GM11168 (cell line): ENCODE data around the gene PLA2G3.
"Not testable (repeated sequence)": the region's sequence is repeated elsewhere in the genome, so short reads cannot be mapped to it uniquely, and the experiment has no call there.

Experiments used
- in situ Hi-C: fragments of 300-500 bp; cut with MboI; formaldehyde crosslinking; loops from one replicate; pipeline ENCODE4 v1.12.0; 2022; ENCODE audit warnings: low sequenced_read_pairs; ENCODE audit not compliant: unreplicated experiment

The PLA2G3 gene

DNA sequence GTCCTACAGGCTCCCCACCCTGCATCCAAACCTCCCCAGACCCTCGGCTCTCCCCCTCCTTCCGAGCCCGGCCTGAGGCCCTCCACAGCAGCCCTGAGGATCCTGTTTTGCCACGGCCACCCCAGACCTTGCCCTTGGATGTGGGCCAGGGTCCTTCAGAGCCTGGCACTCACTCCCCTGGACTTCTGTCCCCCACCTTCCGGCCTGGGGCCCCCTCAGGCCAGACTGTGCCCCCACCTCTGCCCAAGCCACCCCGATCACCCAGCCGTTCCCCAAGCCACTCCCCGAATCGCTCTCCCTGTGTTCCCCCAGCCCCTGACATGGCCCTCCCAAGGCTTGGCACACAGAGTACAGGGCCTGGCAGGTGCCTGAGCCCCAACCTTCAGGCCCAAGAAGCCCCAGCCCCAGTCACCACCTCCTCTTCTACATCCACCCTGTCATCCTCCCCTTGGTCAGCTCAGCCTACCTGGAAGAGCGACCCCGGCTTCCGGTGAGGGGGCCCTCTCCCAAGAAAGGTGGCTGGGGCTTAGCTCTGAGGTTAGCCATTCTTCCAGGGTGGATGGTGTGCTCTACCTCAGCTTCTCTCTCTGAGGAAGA, 14.7 kb downstream of the PLA2G3 start:
- in situ Hi-C loops = no loop called here

DNA sequence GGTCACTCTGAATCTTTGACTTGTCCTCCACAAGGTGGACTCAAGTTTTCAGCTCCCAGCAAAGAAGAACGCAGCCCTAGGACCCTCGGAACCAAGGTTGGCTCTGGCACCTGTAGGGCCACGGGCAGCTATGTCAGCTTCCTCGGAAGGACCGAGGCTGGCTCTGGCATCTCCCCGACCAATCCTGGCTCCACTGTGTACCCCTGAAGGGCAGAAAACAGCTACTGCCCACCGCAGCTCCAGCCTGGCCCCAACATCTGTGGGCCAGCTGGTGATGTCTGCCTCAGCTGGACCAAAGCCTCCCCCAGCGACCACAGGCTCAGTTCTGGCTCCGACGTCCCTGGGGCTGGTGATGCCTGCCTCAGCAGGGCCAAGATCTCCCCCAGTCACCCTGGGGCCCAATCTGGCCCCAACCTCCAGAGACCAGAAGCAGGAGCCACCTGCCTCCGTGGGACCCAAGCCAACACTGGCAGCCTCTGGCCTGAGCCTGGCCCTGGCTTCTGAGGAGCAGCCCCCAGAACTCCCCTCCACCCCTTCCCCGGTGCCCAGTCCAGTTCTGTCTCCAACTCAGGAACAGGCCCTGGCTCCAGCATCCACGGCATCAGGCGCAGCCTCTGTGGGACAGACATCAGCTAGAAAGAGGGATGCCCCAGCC, 15.4 kb downstream of the PLA2G3 start:
- in situ Hi-C loops = no loop called here

DNA sequence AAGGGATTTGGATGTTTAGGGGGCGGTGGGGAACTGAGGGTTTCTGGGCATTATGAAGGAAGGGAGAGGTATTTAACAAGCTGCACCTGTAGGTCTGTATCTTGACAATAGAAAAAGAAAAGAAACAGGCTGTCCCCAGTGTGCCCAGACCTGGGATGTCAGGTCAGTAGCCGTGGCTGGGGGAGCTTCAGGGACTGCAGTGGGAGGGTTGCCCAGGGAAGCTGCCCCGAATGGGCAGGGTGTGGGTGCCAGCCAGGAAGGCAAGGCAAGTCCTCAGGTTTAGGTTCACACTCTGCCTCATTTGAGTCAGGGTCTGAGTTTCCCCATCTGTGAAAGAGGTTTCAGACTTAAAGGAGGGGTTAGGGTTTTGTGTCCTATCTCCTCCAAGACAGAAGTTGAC, 16.0 kb downstream of the PLA2G3 start:
- in situ Hi-C loops = no loop called here

DNA sequence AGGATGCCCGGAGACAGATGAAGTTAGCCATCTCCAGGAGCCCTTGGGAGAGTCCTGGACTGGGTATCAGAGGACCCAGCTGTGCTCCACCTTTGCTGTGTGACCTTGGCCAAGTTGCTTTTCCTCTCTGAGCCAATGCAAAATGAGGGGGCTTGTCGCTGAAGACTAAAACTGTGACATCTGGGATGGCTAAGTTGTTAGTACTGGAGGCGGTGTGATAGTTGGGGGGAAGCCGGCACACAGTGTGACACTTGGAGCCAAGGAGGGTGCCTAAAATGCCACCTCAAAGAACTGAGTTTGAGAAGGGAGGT, 17.1 kb downstream of the PLA2G3 start:
- in situ Hi-C loops = no loop called here

DNA sequence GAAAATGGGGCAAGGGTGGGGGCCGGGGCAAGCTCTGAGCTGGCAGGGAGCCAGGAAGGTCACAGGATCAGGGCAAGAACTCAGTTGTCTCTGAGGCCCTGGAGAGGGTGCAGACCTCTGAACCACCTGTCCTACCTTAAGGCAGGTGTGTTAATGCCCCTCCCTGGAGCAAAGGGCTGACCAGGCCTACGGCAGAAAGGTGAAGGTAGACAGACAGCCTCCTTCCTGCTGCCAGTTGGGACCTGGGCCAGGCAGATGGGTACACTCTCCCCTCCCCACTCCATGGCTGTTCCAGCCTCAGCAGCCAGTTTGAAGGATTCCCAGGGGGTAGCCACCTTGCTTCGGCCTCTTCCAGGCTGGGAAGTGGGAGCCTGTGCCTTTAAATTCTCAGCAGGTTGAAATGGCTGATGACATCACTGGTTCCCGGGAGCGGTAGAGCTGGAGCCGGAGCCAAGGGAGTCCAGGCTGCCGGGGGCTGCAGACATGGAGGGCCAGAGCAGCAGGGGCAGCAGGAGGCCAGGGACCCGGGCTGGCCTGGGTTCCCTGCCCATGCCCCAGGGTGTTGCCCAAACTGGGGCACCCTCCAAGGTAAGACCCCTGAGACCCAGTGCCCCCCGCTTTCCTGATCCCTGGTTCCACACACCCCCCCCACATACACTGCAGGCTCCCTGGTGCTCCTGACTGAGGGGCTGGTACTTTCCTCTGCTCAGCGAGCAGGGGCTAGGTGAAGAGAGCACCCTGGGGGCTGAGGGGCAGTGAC, 17.6 kb downstream of the PLA2G3 start, which contains the start of gene INPP5J:
Gene INPP5J, plus strand, starts transcription at position 435 of the 760 bp plus-strand sequence. Its CDS starts 49 bp downstream, at position 484.
- in situ Hi-C loops = no loop called here

DNA sequence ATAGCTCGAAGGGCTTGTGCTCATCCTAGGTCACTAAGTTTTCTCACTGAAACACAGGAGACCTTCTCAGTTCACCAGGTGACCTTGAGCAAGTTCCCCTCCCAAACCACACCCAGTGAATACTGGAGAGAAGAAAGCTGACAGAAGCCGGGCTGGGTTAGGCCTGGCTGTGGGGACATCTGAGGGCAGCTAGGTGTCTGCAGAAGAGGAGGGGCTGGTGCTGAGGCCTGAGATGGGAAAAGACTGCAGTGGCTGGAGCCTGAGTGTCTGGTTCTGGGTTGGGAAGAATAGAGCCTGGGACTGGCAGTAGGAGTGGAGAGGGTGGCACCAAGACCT, 18.1 kb downstream of the PLA2G3 start:
- in situ Hi-C loops = no loop called here

DNA sequence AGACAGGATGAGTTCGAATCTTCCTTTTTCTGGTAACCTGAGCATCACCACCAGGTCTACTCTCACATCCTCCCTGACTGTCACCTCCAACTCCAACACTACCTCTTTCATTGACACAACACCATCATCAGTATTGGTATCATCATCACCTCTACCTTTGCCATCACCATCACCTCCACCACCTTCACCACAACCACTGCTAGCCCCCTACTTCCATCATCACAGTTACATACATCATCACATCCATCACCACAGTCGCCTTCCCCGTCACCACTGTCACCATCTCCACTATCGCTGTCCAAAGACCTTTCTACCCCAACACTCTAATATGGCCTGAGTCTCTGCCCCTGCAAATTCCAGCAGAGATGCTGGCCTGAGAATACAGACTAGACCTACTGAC, 18.9 kb downstream of the PLA2G3 start:
- in situ Hi-C loops = no loop called here

DNA sequence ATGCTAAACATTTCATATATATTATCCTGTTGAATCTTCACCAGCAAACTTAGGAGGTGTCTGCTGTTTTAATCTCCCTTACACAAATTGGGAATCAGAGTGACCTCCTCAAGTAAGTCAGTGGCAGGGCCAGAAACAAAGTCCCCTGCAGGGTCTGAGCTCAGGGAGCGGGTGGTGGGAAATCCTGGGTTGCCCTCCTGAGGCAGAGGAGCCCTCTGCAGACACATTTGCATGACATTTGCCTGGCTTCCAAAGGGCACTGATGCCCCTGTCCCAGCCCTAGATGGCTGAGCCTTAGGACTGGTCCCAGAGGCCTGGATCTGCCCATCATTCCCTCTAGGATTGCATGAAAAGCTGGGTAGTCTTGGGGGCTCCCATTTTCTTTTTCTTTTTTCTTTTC, 19.7 kb downstream of the PLA2G3 start:
- in situ Hi-C loops = no loop called here

DNA sequence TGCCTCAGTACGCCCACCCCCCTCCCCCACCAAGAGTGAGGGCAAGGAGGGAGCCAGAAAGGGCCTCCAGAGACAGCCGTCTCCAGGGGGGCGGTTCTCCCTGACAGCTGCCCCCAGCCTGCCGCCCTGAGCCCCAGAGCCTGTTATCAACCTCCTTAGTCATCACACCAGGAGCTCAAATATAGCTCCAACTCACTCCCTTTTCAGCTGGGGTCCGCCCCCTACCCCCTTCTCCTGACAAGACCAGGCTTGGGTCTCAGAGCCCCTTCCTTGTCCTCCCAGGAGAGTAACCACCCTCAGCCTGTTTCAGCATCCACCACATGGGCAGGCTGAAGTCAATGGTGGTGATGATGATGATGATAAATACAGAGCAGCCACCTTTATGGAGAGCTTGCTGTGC, 20.1 kb downstream of the PLA2G3 start:
- in situ Hi-C loops = no loop called here

DNA sequence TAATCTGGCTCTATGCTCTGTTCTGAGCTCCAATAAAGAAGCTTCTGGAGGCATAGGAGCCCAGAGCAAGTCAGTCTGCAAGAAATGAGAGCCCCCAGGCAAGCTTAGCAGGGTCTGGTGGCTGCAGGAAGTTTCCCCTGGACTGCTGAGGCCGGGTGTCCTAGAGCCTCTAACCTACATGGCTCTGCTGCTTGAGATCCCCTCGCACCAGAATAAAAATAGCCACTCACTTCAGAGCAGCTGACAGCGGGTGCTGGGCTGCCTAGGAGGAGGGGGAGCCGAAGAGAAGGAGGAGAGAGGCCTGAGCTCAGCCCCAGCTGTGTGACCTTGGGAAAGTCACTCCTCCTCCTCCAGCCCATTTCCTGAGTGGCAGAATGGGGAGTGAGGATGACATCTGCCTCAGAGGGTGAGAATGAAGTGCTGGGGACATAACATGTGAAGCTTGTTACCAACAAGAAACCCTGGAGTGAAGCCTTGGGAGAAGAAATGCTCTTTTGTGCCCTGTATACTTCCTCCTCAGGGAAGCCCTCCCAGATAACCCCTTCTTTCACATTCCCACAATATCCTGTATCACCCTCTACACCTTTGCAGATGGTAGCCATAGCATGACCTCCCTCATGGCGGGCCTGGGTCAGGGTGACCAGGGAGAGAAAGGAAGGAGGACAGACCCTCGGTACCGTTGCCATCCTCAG, 21.1 kb downstream of the PLA2G3 start:
- in situ Hi-C loops = no loop called here

DNA sequence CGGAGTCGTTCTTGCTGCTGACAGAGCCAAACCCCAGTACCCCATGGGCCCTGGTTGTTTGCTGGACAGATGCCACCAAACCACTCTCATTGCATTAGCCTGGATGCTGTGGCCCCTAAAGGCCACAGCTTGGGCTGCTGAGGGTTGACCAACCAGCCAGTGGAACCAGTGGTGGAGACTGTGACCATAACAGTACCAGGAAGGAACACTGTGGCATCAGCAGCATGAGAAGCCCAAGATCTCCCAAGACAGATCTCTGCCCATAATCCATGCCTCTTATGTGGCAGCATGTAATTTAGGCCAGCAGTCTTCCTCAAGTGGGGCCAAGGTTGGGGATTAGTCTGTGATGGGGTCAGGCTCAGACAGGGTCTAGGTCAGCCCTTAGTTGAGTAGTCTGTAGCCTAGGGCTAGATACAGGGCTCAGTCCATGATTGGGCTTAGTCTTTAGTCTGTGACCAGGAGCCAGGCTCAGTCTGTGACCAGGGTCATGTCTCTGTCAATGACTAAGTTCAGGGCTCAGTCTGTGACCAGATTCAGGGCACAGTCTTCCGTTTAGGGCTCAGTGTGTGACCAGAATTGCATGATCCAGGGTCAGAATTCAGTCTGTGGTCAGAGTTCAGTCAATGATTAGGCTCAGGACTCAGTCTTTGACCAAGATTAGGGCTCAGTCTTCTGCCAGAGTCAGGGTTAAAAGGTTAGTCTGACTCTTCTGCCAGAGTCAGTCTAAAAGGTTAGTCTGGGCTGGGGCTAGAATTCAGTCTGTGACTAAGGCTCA, 22.1 kb downstream of the PLA2G3 start:
- in situ Hi-C loops = no loop called here

DNA sequence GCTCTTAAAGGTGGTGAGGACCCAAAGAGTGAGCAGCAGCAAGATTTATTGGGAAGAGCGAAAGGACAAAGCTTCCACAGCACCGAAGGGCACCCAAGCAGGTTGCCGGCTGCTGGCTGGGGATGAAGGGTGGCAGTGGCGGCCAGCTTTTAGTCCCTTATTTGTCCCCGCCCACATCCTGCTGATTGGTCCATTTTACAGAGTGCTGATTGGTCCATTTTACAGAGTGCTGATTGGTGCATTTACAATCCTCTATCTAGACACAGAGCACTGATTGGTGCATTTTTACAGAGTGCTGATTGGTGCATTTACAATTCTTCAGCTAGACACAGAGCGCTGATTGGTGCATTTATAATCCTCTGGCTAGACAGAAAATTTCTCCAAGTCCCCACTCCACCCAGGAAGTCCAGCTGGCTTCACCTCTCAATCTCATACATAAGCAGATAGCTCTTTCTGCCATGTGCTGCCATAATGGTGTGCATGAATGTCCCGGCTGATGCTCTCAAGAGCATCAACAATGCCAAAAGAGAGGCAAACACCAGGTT, 27.7 kb downstream of the PLA2G3 start:
- in situ Hi-C loops = not testable (repeated sequence)

DNA sequence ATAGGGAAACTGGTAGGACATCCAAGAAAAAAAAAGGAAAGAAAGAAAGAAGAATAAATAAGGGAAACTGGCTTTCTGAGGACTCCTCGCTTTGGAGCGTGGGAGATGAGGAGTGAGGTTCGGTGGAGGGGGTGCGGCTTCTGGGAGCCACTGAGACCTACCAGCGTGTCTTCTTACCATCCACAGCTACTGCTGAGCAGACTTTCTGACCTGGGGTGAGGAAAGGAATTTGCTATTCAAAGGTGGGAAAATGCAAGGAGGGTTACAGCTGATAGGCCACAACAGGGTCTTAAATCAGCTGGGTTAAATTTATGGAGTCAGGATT, 32.5 kb downstream of the PLA2G3 start:
- in situ Hi-C loops = no loop called here

DNA sequence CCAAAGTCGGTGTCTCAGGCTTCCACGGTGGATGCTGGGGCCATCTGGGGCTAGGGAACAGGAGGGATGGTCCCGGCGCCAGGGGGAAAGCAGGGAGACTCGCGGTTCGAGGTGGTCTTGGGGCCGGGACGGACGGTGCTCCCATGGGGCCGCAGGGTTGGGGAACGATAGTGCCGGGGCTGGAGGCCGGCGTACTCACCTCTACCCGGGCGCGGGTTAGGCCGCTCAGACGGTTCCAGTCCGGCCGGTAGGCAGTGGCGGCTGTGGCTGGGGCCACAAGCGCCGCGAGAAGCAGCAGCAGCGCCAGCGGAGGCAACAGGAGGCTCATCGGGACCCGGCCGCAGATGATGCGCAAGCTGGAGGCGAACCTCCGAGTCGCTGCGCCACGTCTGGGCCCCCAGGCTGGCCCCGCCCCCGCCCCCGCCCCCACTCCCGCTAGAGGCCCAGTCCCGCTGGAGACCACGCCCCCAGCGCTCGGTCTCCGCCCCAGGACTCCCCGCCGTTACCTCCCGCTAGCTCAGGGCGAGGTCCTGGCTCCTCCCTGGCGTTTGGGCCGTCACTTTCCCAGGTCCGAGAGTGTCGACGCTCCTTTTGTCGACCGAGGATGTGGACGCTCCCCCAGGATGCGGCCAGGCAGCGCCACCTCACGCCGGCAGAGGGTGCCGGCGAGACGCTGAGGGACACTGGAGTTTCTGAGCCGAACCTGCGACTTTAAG, 33.0 kb downstream of the PLA2G3 start, which contains the start of gene SELENOM:
Gene SELENOM, minus strand, starts transcription at position 391 of the 716 bp plus-strand sequence. Its CDS starts 63 bp downstream, at position 328.
- in situ Hi-C loops = no loop called here

DNA sequence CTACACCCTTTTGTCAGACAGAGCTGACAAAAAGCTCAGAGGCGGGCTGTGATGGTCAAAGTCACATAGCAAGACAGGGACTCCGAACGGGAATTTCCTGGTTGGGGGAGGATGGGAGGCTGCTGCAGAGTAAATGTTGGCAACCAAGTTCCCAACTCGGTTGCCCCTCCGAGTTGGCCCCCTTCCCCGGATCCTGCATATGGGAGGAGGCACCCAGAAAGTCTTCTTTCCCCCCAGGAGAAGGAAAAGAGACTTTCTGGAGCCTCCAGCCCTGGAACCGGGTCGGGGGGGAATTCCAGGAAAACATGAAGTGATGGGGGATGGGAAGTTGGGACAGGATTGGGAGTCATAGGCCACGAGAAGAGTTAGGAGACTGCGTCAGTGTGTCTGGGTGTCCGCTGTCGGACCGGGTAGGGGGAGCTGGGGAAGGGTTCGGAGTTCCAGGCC, 33.6 kb downstream of the PLA2G3 start:
- in situ Hi-C loops = no loop called here

DNA sequence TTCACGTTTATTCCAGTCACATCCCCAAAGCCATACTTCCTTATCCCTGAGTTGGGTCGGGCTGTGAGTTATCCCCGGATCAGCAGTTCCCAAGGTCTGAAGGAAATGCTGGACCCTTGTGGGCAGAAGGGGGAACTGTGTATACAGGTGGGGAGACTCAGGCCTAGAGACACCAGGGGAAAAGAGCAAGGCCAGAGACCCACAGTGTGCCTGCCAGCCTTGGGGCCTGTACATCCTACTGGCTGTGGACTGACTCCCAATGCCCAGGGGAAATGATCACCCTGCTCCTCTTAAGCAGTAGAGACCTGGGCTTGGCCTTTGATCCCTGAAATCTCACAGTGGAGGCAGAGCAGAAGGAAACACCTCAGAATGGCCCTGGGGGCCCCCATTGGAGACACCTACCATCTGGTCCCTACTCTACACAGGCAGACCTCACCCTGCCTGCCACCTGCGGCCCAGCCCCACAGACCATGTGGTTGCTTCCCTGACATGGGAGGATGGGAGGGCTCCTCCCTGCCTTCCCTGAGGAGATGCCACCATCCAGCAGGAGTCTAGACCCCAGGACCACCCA, 34.2 kb downstream of the PLA2G3 start:
- in situ Hi-C loops = no loop called here

DNA sequence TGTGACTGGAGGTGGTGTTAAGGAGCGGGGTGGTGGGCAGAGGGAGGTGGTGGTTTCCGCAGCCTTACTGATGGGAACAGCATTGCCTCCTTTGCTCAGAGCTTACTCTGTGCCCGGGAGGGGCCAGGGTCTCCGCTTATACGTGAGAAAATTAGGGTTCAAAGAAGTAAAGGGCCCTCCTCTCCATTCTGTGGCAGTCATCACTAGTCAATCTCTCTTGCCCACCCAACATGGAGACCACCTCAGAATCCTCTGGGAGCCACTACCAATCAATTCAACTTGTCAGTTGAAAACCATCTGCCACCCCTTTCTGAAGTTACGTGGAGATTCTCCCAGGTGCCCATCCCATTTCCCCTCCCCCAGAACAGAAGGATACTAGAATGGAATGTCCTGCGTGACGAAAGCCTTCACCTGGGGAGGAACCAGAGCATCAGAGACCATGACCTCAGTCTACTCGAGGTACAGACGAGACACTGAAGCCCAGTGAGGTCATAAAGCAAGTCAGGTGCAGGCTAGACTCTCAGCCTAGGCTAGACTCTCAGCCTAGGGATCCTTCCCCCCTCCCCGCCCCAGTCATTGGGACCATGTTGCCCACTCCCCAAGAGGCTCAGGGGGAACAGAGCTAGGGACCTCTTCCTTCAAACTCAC, 34.9 kb downstream of the PLA2G3 start:
- in situ Hi-C loops = no loop called here

DNA sequence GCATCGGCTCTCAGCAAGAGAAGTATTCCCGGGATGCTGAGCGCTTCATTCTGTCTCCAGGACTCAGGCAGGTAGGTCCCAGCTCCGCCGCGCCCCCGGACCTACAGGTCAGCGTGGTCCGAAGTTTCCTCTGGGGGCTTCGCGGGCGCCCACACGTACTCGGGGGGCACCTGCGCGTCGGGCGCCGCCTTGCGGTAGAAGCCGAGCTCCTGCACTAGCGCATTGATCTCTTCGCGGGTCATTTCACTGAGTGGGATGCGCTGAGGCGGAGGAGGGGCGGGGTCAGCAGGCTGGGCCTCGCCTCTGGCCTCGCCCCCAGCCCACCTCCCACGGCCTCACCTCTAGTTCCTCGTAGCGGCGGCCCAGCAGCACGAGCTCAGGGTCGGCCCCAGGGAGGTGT, 35.4 kb downstream of the PLA2G3 start:
- in situ Hi-C loops = no loop called here
